Muscle of arm (tissue), 12 donors: Measurements from ENCODE around the gene OCLN. TPM values are rescaled to one million over a fixed set of nuclear protein-coding genes. Genes with fewer than 3 reads are reported as not detected.
"Not testable (repeated sequence)": the region's sequence is repeated elsewhere in the genome, so short reads cannot be mapped to it uniquely, and the experiment has no call there.

Experiments used
- DNase-seq: peaks from one replicate; pipeline ENCODE4 v3.0.0-alpha.2; 2013
- polyA plus RNA-seq, 12 donors: library from polyadenylated mRNA; unstranded; fragments of 120-200 nt; gene quantifications; one replicate each; pipeline ENCODE4 v1.2.1, GENCODE V29; 2013; ENCODE audit not compliant: insufficient read length in 12 of 12

The OCLN gene
- polyA plus RNA-seq, 12 donors = 0.67 to 17.2 (median 2.2) TPM; not detected in 1

DNA sequence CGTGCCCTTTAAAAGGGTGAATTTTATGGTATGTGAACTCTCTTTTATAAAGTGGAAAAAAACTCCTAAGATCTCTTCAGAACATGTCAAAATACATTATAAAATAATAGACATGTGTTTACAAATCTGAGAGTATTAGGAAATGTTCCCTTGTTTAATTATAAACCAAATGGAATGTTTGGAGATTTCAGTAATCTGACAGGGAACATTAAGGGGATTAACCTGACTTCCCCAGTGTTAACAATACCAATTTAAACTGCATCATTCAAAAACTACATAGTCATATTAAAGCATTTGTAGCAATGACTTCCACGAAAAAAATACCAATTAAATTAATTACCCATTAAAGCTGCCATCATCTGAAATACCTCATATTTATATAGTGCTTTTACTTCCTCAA is 1.6 kb upstream of the OCLN start:
- DNase-seq = no peak

GRCh38 chr5:69491838-69492390 is 676 bp upstream of the OCLN start:
- DNase-seq = no peak

- no peak for DNase-seq
Observed at GRCh38 chr5:69492923-69493395, 369 bp downstream of the OCLN start.

GRCh38 chr5:69493396-69494133 is 975 bp downstream of the OCLN start:
- DNase-seq = no peak

GRCh38 chr5:69494452-69494851 is 1.9 kb downstream of the OCLN start:
- no peak for DNase-seq

DNA sequence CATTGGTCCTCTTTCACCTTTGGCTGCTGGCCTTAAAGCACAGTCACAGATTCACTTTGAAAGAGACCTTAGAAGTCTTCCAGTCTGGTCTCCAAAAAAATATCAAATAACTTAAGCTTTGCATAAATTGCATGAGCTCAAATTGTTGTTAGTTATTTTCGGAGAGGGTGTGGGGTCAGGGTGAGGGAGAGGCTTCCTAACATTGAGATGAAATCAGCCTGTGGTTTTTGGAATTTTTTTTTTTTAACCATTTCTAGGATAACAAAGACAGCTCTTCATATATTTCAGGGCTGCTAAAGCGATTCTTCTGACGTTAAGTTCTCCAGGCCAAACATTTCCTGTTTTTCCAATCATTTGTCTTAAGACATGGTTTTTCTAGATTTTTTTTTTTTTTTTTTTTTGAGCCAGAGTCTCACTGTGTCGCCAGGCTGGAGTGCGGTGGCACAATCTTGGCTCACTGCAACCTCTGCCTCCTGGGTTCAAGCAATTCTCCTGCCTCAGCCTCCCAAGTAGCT is 4.5 kb downstream of the OCLN start:
- no peak for DNase-seq

DNA sequence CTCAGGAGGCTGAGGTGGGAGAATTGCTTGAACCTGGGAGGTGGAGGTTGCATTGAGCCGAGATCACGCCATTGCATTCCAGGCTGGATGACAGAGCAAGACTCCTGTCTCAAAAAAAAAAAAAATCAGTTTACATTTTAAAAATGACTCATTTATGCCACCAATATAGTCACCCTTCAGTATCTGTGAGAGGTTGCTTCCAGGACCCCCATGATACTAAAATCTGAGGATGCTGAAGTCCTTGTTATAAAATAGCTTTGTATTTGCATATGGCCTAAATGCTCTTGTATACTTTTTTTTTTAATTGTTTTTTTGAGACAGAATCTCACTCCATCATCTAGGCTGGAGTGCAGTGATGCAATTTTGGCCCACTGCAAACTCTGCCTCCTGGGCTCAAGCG is 5.8 kb downstream of the OCLN start:
- DNase-seq = no peak

DNA sequence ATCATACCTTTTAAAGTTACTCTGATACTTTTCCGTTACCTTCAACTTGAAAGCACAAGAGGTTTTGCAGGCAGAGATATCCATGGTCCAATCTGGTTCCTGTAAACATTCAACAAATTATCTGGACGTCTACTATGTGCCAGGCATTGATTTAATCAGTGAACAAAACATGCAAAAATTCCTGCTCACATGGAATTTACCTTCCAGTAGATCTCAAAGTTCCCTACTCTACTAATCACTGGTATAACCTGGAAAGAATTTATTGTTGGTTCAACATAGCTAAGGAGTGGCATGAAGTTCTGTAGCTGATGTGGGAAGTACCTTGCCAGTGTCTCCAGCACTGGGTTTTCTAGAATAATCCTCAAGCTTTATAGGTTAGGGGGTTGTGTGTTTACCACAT is 9.8 kb downstream of the OCLN start:
- DNase-seq = no peak

- DNase-seq = no peak
Observed at GRCh38 chr5:69502767-69503488, 10.3 kb downstream of the OCLN start.

- DNase-seq = no peak
Observed at GRCh38 chr5:69504036-69504435, 11.4 kb downstream of the OCLN start.

DNA sequence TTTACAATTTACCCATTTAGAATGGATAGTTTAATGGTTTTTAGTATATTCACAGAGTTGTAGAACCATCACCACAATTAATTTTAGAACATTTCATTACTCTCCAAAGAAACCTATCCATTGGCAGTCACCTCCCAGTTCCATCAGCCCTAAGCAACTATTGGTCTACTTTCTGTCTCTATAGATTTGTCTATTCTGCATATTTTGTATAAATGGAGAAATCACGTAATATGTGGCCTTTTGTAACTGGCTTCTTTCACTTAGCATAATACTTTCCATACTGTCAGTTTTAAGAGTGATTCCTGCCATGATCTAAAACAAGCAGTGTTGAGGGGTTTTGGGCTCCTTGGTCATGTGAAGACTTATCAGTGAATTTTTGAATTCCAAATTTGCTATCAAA is 12.7 kb downstream of the OCLN start:
- no peak for DNase-seq

DNA sequence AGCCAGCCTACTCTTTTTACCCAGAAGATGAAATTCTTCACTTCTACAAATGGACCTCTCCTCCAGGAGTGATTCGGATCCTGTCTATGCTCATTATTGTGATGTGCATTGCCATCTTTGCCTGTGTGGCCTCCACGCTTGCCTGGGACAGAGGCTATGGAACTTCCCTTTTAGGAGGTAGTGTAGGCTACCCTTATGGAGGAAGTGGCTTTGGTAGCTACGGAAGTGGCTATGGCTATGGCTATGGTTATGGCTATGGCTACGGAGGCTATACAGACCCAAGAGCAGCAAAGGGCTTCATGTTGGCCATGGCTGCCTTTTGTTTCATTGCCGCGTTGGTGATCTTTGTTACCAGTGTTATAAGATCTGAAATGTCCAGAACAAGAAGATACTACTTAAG is 16.6 kb downstream of the OCLN start:
- no peak for DNase-seq

DNA sequence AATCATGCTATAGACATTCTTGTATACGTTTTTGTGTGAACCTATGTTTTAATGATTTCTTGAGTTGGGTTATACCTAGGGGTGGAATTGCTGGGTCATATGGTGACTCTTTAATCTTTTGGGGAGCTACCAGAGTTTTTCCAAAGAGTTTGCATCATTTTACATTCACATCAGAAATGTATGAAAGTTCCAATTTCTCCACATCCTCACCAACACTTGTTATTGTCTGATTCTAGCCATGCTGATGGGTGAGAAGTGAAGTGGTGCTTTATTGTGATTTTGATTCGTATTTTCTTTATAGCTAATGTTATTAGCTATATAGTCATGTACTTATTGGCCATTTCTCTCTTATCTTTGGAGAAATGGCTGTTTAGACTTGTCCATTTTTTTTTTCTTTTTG is 18.1 kb downstream of the OCLN start:
- no peak for DNase-seq

DNA sequence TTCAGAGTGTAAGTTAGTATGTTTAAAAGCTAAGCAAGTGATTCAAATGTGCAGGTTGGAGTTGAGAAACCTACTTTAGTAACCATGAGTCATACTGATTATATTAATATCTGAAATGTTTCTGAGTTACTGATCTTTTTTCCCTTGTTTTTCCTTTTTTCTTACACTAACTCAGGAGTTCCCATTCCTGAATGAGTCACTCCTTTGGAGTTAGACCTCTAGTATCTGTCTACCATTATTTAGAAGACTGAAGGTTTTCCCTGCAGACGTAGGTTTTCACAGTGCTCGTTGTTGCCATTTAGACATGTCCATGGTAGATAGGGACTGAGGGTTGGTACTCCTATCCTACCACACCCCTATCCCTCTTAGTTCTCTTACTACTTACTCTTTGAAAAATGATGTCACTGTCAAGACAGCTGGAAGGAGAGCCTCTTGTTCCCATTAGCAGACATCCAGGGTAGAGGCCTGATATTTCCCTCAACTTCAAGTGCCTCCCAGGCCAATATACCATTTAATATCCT is 20.2 kb downstream of the OCLN start:
- no peak for DNase-seq

GRCh38 chr5:69515570-69515969 is 23.0 kb downstream of the OCLN start:
- not testable (repeated sequence) for DNase-seq

- DNase-seq = no peak
Observed at GRCh38 chr5:69516769-69517168, 24.2 kb downstream of the OCLN start.

DNA sequence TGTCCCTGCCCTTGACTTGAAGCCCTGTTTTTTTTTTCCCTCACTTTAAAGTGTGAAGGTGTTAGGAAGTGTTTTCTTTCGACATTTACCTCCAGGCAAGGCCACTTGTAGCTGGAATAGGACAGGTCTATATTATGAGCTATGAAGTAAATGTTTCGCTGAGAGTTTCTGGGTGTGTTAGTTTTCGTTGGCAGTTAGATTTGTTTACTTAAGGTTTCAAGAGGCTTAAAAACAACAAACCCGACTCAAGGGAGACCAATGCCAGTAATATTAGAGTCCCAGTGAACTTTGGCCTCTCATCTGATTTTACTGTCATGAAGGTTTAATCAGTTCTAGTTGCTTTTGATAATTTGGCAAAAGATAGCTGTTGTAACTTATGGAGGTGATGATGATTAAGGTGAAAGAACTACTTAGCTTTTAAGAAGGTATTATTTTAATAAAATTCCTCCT is 25.2 kb downstream of the OCLN start:
- DNase-seq = no peak

GRCh38 chr5:69519285-69519684 is 26.7 kb downstream of the OCLN start:
- DNase-seq = no peak

- no peak for DNase-seq
Observed at GRCh38 chr5:69522035-69522434, 29.4 kb downstream of the OCLN start.

GRCh38 chr5:69525490-69525889 is 32.9 kb downstream of the OCLN start:
- DNase-seq = no peak

DNA sequence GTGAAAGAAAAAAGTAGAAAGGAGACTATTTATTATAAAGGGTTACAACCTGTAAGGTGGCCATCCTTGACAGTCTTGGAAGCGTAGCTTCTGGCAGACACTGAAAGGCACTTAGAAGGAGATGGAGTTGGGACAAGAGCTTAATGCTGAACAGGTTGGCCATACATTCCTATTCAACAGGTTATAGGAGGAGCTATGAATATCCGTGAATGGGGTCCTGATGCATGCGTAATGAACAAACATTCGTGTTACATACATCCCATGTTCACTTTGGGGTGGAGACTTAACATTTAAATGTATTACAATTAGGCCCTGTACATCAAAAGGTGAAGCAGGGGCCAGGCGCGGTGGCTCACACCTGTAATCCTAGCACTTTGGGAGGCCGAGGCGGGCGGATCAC is 34.1 kb downstream of the OCLN start:
- no peak for DNase-seq

DNA sequence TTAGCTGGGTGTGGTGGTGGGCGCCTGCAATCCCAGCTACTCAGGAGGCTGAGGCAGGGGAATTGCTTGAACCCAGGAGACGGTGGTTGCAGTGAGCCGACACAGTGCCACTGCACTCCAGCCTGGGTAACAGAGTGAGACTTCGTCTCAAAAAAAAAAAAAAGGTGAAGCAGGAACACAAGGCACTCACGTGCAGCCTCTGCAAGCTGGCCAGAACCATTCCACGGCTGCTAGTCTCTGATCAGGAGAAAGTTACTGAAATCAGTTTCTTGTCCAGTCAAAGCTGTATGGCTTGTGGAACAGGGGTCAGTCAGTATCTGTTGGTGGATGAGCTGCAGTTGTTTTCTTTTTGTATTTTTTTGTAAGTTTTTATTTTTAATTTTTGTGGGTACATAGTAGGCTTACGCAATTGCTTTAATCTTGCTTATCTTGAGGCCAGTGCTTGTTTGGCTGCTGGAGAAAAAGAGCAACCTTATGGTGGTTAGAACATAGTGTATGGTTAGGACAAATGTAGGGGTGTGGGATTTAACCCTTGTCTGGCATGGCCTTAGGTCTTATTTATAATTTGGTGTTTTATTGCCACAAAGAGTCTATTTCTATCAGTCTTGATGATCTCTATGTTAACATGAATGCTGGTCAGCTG is 34.7 kb downstream of the OCLN start:
- DNase-seq = no peak
